Measurements from ENCODE around the gene CCSER2.
"Not testable (repeated sequence)": the region's sequence is repeated elsewhere in the genome, so short reads cannot be mapped to it uniquely, and the experiment has no call there.

The CCSER2 gene

GRCh38 chr10:84328418-84329195 is at the start of gene CCSER2:
CCSER2 (plus strand) TSS chr10:84328589; CDS start chr10:84371053, 42,464 bp downstream.
- peak; percentile 94 for DNase-seq
- Mint-ChIP-seq H3K4me3 (peak within 1 kb of the TSS; percentile 92 to 95), H3K27ac (peak within 1 kb of the TSS; percentile 98)

GRCh38 chr10:84279876-84280475 is 48.4 kb upstream of the CCSER2 start:
- DNase-seq; H3K27ac Mint-ChIP-seq; H3K4me1 Mint-ChIP-seq; H3K9me3 Mint-ChIP-seq; ATAC-seq (replicated peaks); H3K36me3 Mint-ChIP-seq; H3K4me3 Mint-ChIP-seq: not testable (repeated sequence)
- H3K27me3 Mint-ChIP-seq, result peaks cover 20 to 32% of the 10 kb centered on the region in 2 donors

More at GRCh38 chr10:84328418-84329195, at the start of gene CCSER2:
- peaks cover 21 to 38% of the 10 kb centered on the region in 2 donors for H3K4me1 Mint-ChIP-seq
- peaks cover 0 to 4% of the 10 kb centered on the region in 2 donors for H3K27me3 Mint-ChIP-seq
- peaks cover 0 to under 1% of the 10 kb centered on the region in 2 donors for H3K9me3 Mint-ChIP-seq
- peak; percentile 78 to 79 for ATAC-seq (replicated peaks)
- peaks cover 15 to 16% of the 10 kb centered on the region in 2 donors for H3K36me3 Mint-ChIP-seq

GRCh38 chr10:84286695-84287094 is 41.7 kb upstream of the CCSER2 start:
- DNase-seq, result no peak
- Mint-ChIP-seq H3K4me3 (no peak overlapping the region), H3K27ac (no peak overlapping the region), H3K9me3 (no peaks in the 10 kb centered on the region), H3K4me1 (no peaks in the 10 kb centered on the region), H3K36me3 (no peaks in the 10 kb centered on the region), H3K27me3 (peaks cover 0 to 16% of the 10 kb centered on the region in 2 donors)
- no peak for ATAC-seq (replicated peaks)

GRCh38 chr10:84288151-84288550 is 40.2 kb upstream of the CCSER2 start:
- no peak for ATAC-seq (replicated peaks)
- Mint-ChIP-seq H3K27ac (no peak overlapping the region), H3K36me3 (no peaks in the 10 kb centered on the region), H3K9me3 (no peaks in the 10 kb centered on the region), H3K4me3 (no peak overlapping the region), H3K4me1 (no peaks in the 10 kb centered on the region), H3K27me3 (peaks cover 0 to 16% of the 10 kb centered on the region in 2 donors)
- no peak for DNase-seq

GRCh38 chr10:84289521-84290200 is 38.7 kb upstream of the CCSER2 start:
- H3K36me3 Mint-ChIP-seq, result no peaks in the 10 kb centered on the region

GRCh38 chr10:84290235-84290634 is 38.2 kb upstream of the CCSER2 start:
- no peak overlapping the region for H3K4me3 Mint-ChIP-seq
- ATAC-seq (replicated peaks), result no peak
- DNase-seq, result no peak
- no peak overlapping the region for H3K27ac Mint-ChIP-seq
- no peaks in the 10 kb centered on the region for H3K9me3 Mint-ChIP-seq
- no peaks in the 10 kb centered on the region for H3K4me1 Mint-ChIP-seq
- H3K27me3 Mint-ChIP-seq, result peaks cover 0 to 16% of the 10 kb centered on the region in 2 donors
- no peaks in the 10 kb centered on the region for H3K36me3 Mint-ChIP-seq

More at GRCh38 chr10:84289521-84290200, 38.7 kb upstream of the CCSER2 start:
- no peak for ATAC-seq (replicated peaks)
- H3K4me3 Mint-ChIP-seq, result no peak overlapping the region
- peaks cover 0 to 16% of the 10 kb centered on the region in 2 donors for H3K27me3 Mint-ChIP-seq
- H3K4me1 Mint-ChIP-seq, result no peaks in the 10 kb centered on the region
- no peak for DNase-seq
- no peaks in the 10 kb centered on the region for H3K9me3 Mint-ChIP-seq
- no peak overlapping the region for H3K27ac Mint-ChIP-seq

GRCh38 chr10:84291384-84291783 is 37.0 kb upstream of the CCSER2 start:
- H3K4me1 Mint-ChIP-seq, result no peaks in the 10 kb centered on the region
- H3K9me3 Mint-ChIP-seq, result no peaks in the 10 kb centered on the region
- H3K27ac Mint-ChIP-seq, result no peak overlapping the region
- H3K4me3 Mint-ChIP-seq, result no peak overlapping the region
- DNase-seq, result no peak
- peaks cover 0 to 16% of the 10 kb centered on the region in 2 donors for H3K27me3 Mint-ChIP-seq
- no peaks in the 10 kb centered on the region for H3K36me3 Mint-ChIP-seq
- ATAC-seq (replicated peaks), result no peak

GRCh38 chr10:84292502-84292901 is 35.9 kb upstream of the CCSER2 start:
- Mint-ChIP-seq H3K4me3 (no peak overlapping the region), H3K36me3 (no peaks in the 10 kb centered on the region), H3K27me3 (peaks cover 3 to 17% of the 10 kb centered on the region in 2 donors), H3K4me1 (no peaks in the 10 kb centered on the region), H3K9me3 (no peaks in the 10 kb centered on the region), H3K27ac (no peak overlapping the region)
- no peak for DNase-seq
- no peak for ATAC-seq (replicated peaks)

- DNase-seq (no peak), ATAC-seq (replicated peaks) (no peak)
- Mint-ChIP-seq H3K27ac (no peak overlapping the region), H3K4me1 (no peaks in the 10 kb centered on the region), H3K36me3 (no peaks in the 10 kb centered on the region), H3K27me3 (peaks cover 9 to 16% of the 10 kb centered on the region in 2 donors), H3K4me3 (no peak overlapping the region), H3K9me3 (no peaks in the 10 kb centered on the region)
These were observed 35.2 kb upstream of the CCSER2 start for GRCh38 chr10:84293171-84293570.

- Mint-ChIP-seq H3K9me3 (no peaks in the 10 kb centered on the region), H3K27me3 (peaks cover 13 to 15% of the 10 kb centered on the region in 2 donors), H3K4me1 (no peaks in the 10 kb centered on the region), H3K36me3 (no peaks in the 10 kb centered on the region), H3K4me3 (no peak overlapping the region), H3K27ac (no peak overlapping the region)
- ATAC-seq (replicated peaks), result no peak
- no peak for DNase-seq
These were observed 34.8 kb upstream of the CCSER2 start for GRCh38 chr10:84293574-84294016.

GRCh38 chr10:84294766-84295447 is 33.5 kb upstream of the CCSER2 start:
- Mint-ChIP-seq H3K27me3 (peaks cover 13 to 18% of the 10 kb centered on the region in 2 donors), H3K9me3 (no peaks in the 10 kb centered on the region), H3K4me3 (no peak overlapping the region), H3K36me3 (no peaks in the 10 kb centered on the region), H3K4me1 (no peaks in the 10 kb centered on the region), H3K27ac (no peak overlapping the region)
- no peak for ATAC-seq (replicated peaks)
- DNase-seq, result no peak

GRCh38 chr10:84296091-84296981 is 32.1 kb upstream of the CCSER2 start:
- DNase-seq (no peak), ATAC-seq (replicated peaks) (no peak)
- no peak overlapping the region for H3K4me3 Mint-ChIP-seq
- H3K27me3 Mint-ChIP-seq, result peaks cover 9 to 22% of the 10 kb centered on the region in 2 donors
- no peaks in the 10 kb centered on the region for H3K9me3 Mint-ChIP-seq
- no peaks in the 10 kb centered on the region for H3K36me3 Mint-ChIP-seq
- no peaks in the 10 kb centered on the region for H3K4me1 Mint-ChIP-seq
- no peak overlapping the region for H3K27ac Mint-ChIP-seq

- Mint-ChIP-seq H3K4me1 (no peaks in the 10 kb centered on the region), H3K9me3 (no peaks in the 10 kb centered on the region), H3K27ac (no peak overlapping the region), H3K36me3 (no peaks in the 10 kb centered on the region), H3K27me3 (peaks cover 19 to 32% of the 10 kb centered on the region in 2 donors), H3K4me3 (no peak overlapping the region)
- DNase-seq (no peak), ATAC-seq (replicated peaks) (no peak)
These were observed 30.3 kb upstream of the CCSER2 start for GRCh38 chr10:84298057-84298456.

Data from stimulated activated naive B cell treated with anti-CD40 and anti-IgM and Interleukin-4, amounts not matched to agents 10 μg/mL and 1 μg/mL and 100 μg/mL, for 72 hours (primary cell).